DND-41 (cell line): ENCODE data around the gene MCOLN1.

Source experiments
- CTCF ChIP-seq: IDR thresholded peaks from 2 replicates; pipeline ENCODE4 v1.5.1; 2012; ENCODE audit warnings: borderline replicate concordance, low read length, moderate library complexity, mild to moderate bottlenecking; ENCODE audit not compliant: poor library complexity, severe bottlenecking; ENCODE audit errors: extremely low read depth
- EZH2 ChIP-seq: IDR thresholded peaks from 3 replicates; pipeline ENCODE4 v1.6.1; 2012; ENCODE audit warnings: borderline replicate concordance, low read depth, mild to moderate bottlenecking, moderate library complexity, low read length, inconsistent platforms; ENCODE audit not compliant: severe bottlenecking

GRCh38 chr19:7505682-7506384 lies 16.6 kb upstream of the MCOLN1 start:
- TF ChIP-seq CTCF (no peak), EZH2 (no peak)
